ENCODE measurements around the gene TDP2. TPM values are rescaled to one million over a fixed set of nuclear protein-coding genes. Genes with fewer than 3 reads are reported as not detected.
A peak's percentile ranks its signal among the peaks of the same experiment; 100 is the strongest.

TDP2 gene
- total and polyA plus RNA-seq, 9 of the 15 experiments (the other 6 are each of a cell fraction or from before 2014, with no cell fraction given) = 27.7 to 60.1 (median 31.8) TPM

DNA sequence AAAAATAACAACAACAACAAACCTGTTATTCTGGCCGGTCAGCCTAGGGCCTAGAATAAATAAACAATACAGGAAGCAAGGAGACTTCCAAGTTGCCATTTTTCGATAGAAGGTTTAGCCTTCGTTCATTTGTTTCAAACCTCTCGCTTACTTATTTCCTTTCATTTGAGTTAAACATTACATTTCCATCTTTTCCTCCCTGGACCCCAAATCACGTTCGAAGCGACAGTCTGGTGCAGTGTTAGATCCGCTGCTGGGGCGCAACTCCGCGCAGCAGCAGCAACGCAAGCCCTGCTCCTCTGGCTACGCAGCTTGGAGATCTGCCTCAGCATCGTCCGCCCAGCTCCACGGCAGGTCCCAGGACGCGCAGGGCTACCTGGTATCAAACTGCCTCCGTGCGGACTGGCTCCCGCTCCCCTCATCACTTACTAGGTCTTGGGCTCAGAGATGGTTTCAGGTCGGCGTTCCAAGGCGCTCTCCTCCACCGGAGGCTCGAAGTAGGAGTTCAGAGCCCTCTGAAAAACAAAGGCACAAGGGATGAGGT lies 530 bp downstream of the TDP2 start:
- BruUV-seq (replicated peaks) = TSS peak; percentile 67
- POLR2A ChIA-PET = interaction anchor here (0.9 to 2.8 kb wide), 10 partner anchors 7 to 128 kb away, joined by 3 to 22 read pairs (median 8); partner anchors contain the start of genes C6orf62 and KIAA0319
- TF ChIP-seq ZNF165 (CRISPR knock-in tag; IDR thresholded peaks at IDR 0.05; ENCODE audit: borderline replicate concordance) = peak; percentile 71; the same call in 1 of the 2 replicates
- TF ChIP-seq ZNF75A (CRISPR knock-in tag; IDR thresholded peaks at IDR 0.05) = no peak
- TF ChIP-seq ZNF766 (CRISPR knock-in tag; conservative IDR thresholded peaks at IDR 0.05) = 0 out of 2 replicates have a peak, but pooled peaks have one; percentile 22
- 0 out of 2 replicates have a peak, but pooled peaks have one; percentile 0 for TF ChIP-seq PKNOX1 (IDR thresholded peaks at IDR 0.05)
- 0 out of 4 replicates have a peak, but pooled peaks of 1 of the 2 experiments have one; percentile 8 for TF ChIP-seq MLLT1 (IDR thresholded peaks at IDR 0.05)
- no peak for TF ChIP-seq ATF1 (CRISPR knock-in tag; IDR thresholded peaks at IDR 0.05)
- TF ChIP-seq ATF1 (tag; IDR thresholded peaks at IDR 0.05) = no peak
- no peak for TF ChIP-seq SMARCE1 (IDR thresholded peaks at IDR 0.05)
- TF ChIP-seq GABPB2 (CRISPR knock-in tag; conservative IDR thresholded peaks at IDR 0.05) = no peak
- TF ChIP-seq ZSCAN32 (CRISPR knock-in tag; IDR thresholded peaks at IDR 0.05) = 0 out of 2 replicates have a peak, but pooled peaks have one; percentile 53
- 0 out of 2 replicates have a peak, but pooled peaks have one; percentile 35 for TF ChIP-seq TCF15 (CRISPR knock-in tag; IDR thresholded peaks at IDR 0.05)
- TF ChIP-seq ERF (CRISPR knock-in tag; IDR thresholded peaks at IDR 0.05) = peak; percentile 25; the same call in 1 of the 2 replicates
- no peak for TF ChIP-seq SNIP1 (IDR thresholded peaks at IDR 0.05; ENCODE audit: low read depth)
- peak; percentile 44; the same call in 1 of the 2 replicates for TF ChIP-seq ZBTB9 (CRISPR knock-in tag; IDR thresholded peaks at IDR 0.05)
- peak; percentile 85 for TF ChIP-seq CHD1 (IDR thresholded peaks at IDR 0.05; ENCODE audit: low read length)
- TF ChIP-seq, protein P1, sequence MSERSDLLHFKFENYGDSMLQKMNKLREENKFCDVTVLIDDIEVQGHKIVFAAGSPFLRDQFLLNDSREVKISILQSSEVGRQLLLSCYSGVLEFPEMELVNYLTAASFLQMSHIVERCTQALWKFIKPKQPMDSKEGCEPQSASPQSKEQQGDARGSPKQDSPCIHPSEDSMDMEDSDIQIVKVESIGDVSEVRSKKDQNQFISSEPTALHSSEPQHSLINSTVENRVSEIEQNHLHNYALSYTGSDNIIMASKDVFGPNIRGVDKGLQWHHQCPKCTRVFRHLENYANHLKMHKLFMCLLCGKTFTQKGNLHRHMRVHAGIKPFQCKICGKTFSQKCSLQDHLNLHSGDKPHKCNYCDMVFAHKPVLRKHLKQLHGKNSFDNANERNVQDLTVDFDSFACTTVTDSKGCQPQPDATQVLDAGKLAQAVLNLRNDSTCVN (CRISPR knock-in tag; IDR thresholded peaks at IDR 0.05) = peak; percentile 50; the same call in 1 of the 2 replicates

More for the DNA sequence above, 530 bp downstream of the TDP2 start:
- Histone ChIP-seq H3K9me1 (ENCODE audit: control insufficient read depth, insufficient read depth, low read length) (no peaks in the 10 kb centered on the region), H4K20me1 (replicated peaks; ENCODE audit: control insufficient read depth, insufficient read depth, low read length) (no peaks in the 10 kb centered on the region), H3K27ac (ENCODE audit: extremely low read depth, low read depth, low read length) (peak overlapping the region; percentile 87), H2AFZ (ENCODE audit: low read depth, low read length) (peak overlapping the region; percentile 96), H3K4me2 (ENCODE audit: insufficient read depth, low read length) (peak overlapping the region; percentile 95), H3K9me3 (replicated peaks; ENCODE audit: control insufficient read depth, insufficient read depth, low read depth, low read length) (0 out of 2 replicates have a peak, but pooled peaks cover 3% of the 10 kb centered on the region), H3K36me3 (ENCODE audit: control insufficient read depth, insufficient read depth, low read length) (peaks cover 41% of the 10 kb centered on the region), H3K4me3 (peak overlapping the region; percentile 63), H3K9ac (ENCODE audit: insufficient read depth in 1 of 2, low read depth in 2 of 2, low read length in 2 of 2) (peak overlapping the region; percentile 96 to 99), H3K79me2 (ENCODE audit: control insufficient read depth, insufficient read depth, low read length) (peaks cover 60% of the 10 kb centered on the region), H3K4me1 (replicated peaks in 1 of 2; ENCODE audit: control insufficient read depth in 2 of 2, insufficient read depth in 2 of 2, low read length in 2 of 2) (peaks cover 8 to 12% of the 10 kb centered on the region in 2 experiments; a peak in 4 of 5 replicates), H3K27me3 (ENCODE audit: control insufficient read depth in 2 of 2, insufficient read depth in 2 of 2, low read length in 2 of 2) (no peaks in the 10 kb centered on the region)
- no peak for FAIRE-seq
- peak; percentile 55 for ATAC-seq
- DNase-seq (ENCODE audit: extremely low read depth in 1 of 4, low spot score in 3 of 4) = peak; percentile 40 to 68 (median 47)
- intact Hi-C loops (cut with micrococcal nuclease) = loop anchor here (2.0 kb wide), 2 partner anchors 53 to 83 kb away; partner anchors contain the start of gene C6orf62
- CTCF ChIA-PET (ENCODE audit: low intra/inter-chr PET ratio) = interaction anchor here (0.8 kb wide), 1 partner anchor 86 kb away, joined by 5 read pairs; no protein-coding TSS in a partner anchor
- WGBS (ENCODE audit: insufficient coverage, low coverage, missing lambda C conversion rate) = 0% methylated on average over 26 of the region's 26 CpGs
- in situ Hi-C loops (cut with MboI) = no loop called here
